Mesendoderm (in vitro differentiated cells): ENCODE results near the gene MECP2.

Experiments used
- DNase-seq: peaks from one replicate; pipeline ENCODE4 v3.0.0; 2013
- H2AK5ac ChIP-seq: 2 replicates; pipeline ENCODE4 v1.6.1; 2013; ENCODE audit warnings: low read length, inconsistent platforms
- H2BK120ac ChIP-seq: 2 replicates; pipeline ENCODE4 v1.6.1; 2013; ENCODE audit warnings: low read depth, mild to moderate bottlenecking, low read length, moderate library complexity, mixed read lengths
- H2BK15ac ChIP-seq: replicated peaks from 2 replicates; pipeline ENCODE4 v1.6.1; 2013; ENCODE audit warnings: low read depth, mild to moderate bottlenecking, moderate library complexity
- H2BK5ac ChIP-seq: 2 replicates; pipeline ENCODE4 v1.6.1; 2013; ENCODE audit warnings: low read length, inconsistent platforms
- H3K18ac ChIP-seq: 2 replicates; pipeline ENCODE4 v1.6.1; 2013; ENCODE audit warnings: mild to moderate bottlenecking, low read length, mixed read lengths
- H3K23ac ChIP-seq: one replicate; pipeline ENCODE4 v1.6.1; 2013; ENCODE audit warnings: low read length
- H3K27ac ChIP-seq: 2 replicates; pipeline ENCODE4 v1.5.1; 2013; ENCODE audit warnings: low read depth, mild to moderate bottlenecking, inconsistent platforms, low read length, moderate library complexity
- H3K27me3 ChIP-seq: 2 replicates; pipeline ENCODE4 v1.6.1; 2013; ENCODE audit warnings: low read length, control low read depth, mild to moderate bottlenecking, inconsistent platforms; ENCODE audit not compliant: insufficient read depth, poor library complexity
- H3K36me3 ChIP-seq: 2 replicates; pipeline ENCODE4 v1.6.1; 2013; ENCODE audit warnings: low read length, inconsistent platforms; ENCODE audit not compliant: control insufficient read depth, insufficient read depth
- H3K4ac ChIP-seq: one replicate; pipeline ENCODE4 v1.6.1; 2013; ENCODE audit warnings: low read depth, mild to moderate bottlenecking, low read length, moderate library complexity
- H3K4me1 ChIP-seq: 2 replicates; pipeline ENCODE4 v1.6.1; 2013; ENCODE audit warnings: low read depth, low read length, inconsistent platforms; ENCODE audit not compliant: control insufficient read depth
- H3K4me2 ChIP-seq: 2 replicates; pipeline ENCODE4 v1.6.1; 2013; ENCODE audit warnings: low read length
- H3K4me3 ChIP-seq: 2 replicates; pipeline ENCODE4 v1.5.1; 2013; ENCODE audit warnings: mild to moderate bottlenecking, low read length
- H3K56ac ChIP-seq: one replicate; pipeline ENCODE4 v1.6.1; 2013; ENCODE audit warnings: low read length
- H3K79me1 ChIP-seq: 2 replicates; pipeline ENCODE4 v1.6.1; 2013; ENCODE audit warnings: low read length, inconsistent platforms
- H3K79me2 ChIP-seq: 2 replicates; pipeline ENCODE4 v1.6.1; 2013; ENCODE audit warnings: mild to moderate bottlenecking, low read length; ENCODE audit not compliant: control insufficient read depth, insufficient read depth
- H3K9ac ChIP-seq: 2 replicates; pipeline ENCODE4 v1.6.1; 2013; ENCODE audit warnings: low read length, inconsistent platforms
- H4K5ac ChIP-seq: one replicate; pipeline ENCODE4 v1.6.1; 2013; ENCODE audit warnings: low read length
- H4K8ac ChIP-seq: one replicate; pipeline ENCODE4 v1.6.1; 2013; ENCODE audit warnings: low read depth, mild to moderate bottlenecking, control low read depth, low read length, moderate library complexity
- WGBS: extraction: QIAGEN DNeasy Blood & Tissue Kit; methylation state at CpG from one replicate; pipeline ENCODE4 v1.1.7; 2013; ENCODE audit warnings: low lambda C conversion rate, missing lambda C conversion rate; ENCODE audit not compliant: insufficient coverage; ENCODE audit errors: extremely low coverage; 5-methylcytosine and 5-hydroxymethylcytosine counted together

The MECP2 gene

DNA sequence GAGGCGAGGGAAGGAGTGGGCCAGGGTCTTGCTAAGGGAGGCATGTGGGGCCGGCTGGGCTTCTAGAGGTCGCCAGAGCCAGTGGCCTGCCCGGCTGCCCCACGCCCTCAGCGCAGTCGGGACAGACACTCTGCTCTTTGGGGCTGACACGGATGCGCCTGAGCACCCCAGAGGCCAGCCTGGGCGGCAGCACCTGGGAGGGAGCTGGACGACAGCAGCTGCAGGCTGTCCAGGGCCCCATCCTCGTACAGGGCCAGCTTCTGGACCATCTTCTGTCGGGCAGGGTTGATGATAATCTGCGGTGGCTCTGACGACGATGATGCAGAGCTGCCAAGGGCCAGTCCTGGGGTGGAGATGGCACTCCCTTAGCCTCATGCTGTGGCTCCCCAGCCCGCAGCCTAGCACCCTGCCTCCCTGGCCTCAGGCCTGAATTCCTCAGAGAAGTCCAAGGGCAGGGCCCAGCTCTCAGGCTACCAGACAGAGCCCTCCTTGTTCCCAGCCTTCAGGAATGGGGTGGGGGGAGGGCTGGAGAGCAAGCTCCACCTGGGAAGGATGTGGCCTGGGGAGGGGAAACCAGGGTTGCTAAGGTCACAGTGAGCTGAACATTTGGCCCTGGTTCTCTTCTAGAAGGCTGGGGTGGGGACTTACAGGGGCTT lies 85.1 kb downstream of the MECP2 start:
- Histone ChIP-seq H3K4me3 (no peak overlapping the region), H3K56ac (no peak overlapping the region), H3K4ac (no peak overlapping the region), H2BK15ac (no peak overlapping the region), H3K79me1 (no peaks in the 10 kb centered on the region), H3K27ac (peak overlapping the region; percentile 19), H3K4me2 (no peak overlapping the region), H4K5ac (no peak overlapping the region), H3K79me2 (no peaks in the 10 kb centered on the region), H2BK5ac (no peak overlapping the region), H2AK5ac (no peak overlapping the region), H3K36me3 (no peaks in the 10 kb centered on the region), H4K8ac (no peak overlapping the region), H3K23ac (no peak overlapping the region), H2BK120ac (no peak overlapping the region), H3K18ac (no peak overlapping the region), H3K4me1 (no peaks in the 10 kb centered on the region), H3K27me3 (no peaks in the 10 kb centered on the region), H3K9ac (no peak overlapping the region)
- DNase-seq = peak; percentile 60
- WGBS = no CpG with 5 or more reads among the region's 17 CpGs

DNA sequence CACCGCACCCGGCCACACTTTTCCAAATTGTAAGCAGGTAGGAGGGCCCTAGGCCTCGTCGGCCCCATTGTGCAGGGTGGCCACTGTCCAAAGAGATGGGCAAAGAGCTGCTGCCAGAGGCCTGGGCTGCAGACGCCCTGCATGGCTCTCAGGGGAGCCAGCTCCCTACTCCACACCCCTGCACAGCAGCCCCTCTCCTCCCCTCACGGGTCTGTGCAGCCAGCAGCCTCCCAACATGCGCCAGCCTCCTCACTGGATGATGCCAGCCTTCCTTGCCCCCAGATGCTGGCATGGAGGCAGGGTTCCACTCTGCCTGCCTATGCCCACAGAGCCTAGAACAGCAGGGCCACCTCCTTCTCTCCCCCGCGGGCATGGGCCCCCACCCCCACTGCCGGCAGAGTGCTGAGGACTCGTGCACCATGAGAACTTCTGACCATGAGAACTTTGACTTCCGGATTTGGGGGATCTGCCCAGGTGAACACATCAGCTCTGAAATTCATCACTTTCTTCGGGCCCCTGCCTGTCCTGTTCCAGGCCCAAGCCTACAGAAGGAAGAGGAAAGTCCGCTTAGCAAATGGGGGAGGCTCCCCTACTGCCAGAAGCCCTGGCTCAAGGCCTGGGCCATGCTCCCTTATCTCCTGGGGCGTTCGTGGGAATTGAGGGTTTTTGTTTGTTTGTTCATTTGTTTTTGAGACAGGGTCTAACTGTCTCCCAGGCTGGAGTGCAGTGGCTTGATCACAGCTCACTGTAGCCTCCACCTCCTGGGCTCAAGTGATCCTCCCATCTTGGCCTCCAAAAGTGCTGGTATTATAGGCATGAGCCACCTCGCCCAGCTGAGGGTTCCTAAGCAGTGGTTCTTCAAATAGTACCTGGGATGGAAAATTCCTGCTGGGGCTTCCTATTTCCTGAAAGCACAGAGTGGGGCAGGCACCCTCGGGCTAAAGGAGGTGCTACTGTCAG lies 85.9 kb downstream of the MECP2 start:
- Histone ChIP-seq H3K4me1 (no peaks in the 10 kb centered on the region), H3K4me3 (no peak overlapping the region), H3K56ac (no peak overlapping the region), H3K36me3 (no peaks in the 10 kb centered on the region), H3K4ac (no peak overlapping the region), H2BK120ac (no peak overlapping the region), H3K4me2 (no peak overlapping the region), H3K79me2 (no peaks in the 10 kb centered on the region), H4K5ac (no peak overlapping the region), H3K23ac (no peak overlapping the region), H2BK5ac (no peak overlapping the region), H3K18ac (no peak overlapping the region), H3K27ac (no peak overlapping the region), H3K9ac (no peak overlapping the region), H2BK15ac (no peak overlapping the region), H2AK5ac (no peak overlapping the region), H3K27me3 (no peaks in the 10 kb centered on the region), H3K79me1 (no peaks in the 10 kb centered on the region), H4K8ac (no peak overlapping the region)
- DNase-seq = no peak
- no CpG with 5 or more reads among the region's 18 CpGs for WGBS

DNA sequence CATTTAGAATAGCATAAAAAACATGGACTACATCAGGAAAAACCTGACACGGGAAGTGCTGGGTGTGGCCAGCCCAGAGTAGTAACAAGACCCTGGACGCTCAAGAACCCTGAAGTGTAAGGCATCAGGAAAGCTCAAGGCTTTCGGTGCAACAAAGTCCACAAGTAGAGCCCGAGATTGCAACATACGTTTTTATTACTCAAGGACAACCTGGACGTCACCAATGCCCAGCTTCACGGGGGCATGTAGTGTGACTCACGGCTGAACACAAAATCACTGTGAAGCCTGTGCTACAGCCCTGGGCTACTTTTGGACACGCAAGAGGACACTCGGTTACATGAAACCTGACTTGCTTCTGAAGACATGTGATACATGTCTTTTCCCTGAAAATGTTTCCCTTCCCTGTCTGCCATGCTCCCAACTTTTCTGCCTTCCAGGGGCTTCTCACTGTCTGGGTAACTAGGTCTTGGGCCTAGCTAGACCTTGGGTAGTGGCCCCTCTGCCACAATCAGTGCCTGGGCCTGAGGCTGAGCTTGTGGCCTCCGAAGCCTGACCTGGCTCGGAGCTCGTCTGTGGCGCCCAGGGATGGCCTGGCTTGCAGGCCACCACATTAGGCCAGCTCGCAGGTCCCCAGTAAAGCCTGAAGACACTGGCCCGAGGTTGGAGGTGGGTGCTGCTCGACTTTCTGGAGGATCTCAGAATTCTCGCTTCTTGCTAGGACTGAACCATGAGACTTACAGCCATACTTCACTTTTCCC lies 87.0 kb downstream of the MECP2 start:
- H3K4me1 ChIP-seq = no peaks in the 10 kb centered on the region
- no peaks in the 10 kb centered on the region for H3K36me3 ChIP-seq
- no peak overlapping the region for H3K4me3 ChIP-seq
- no peak overlapping the region for H3K23ac ChIP-seq
- H2BK120ac ChIP-seq = no peak overlapping the region
- H3K4ac ChIP-seq = no peak overlapping the region
- H2AK5ac ChIP-seq = no peak overlapping the region
- H3K56ac ChIP-seq = no peak overlapping the region
- H3K9ac ChIP-seq = no peak overlapping the region
- no peak overlapping the region for H4K8ac ChIP-seq
- DNase-seq = no peak
- WGBS = no CpG with 5 or more reads among the region's 18 CpGs
- H3K79me1 ChIP-seq = no peaks in the 10 kb centered on the region
- no peaks in the 10 kb centered on the region for H3K27me3 ChIP-seq
- H3K27ac ChIP-seq = no peak overlapping the region
- no peak overlapping the region for H4K5ac ChIP-seq
- H3K4me2 ChIP-seq = no peak overlapping the region
- H3K79me2 ChIP-seq = no peaks in the 10 kb centered on the region
- no peak overlapping the region for H2BK5ac ChIP-seq
- no peak overlapping the region for H3K18ac ChIP-seq
- H2BK15ac ChIP-seq = no peak overlapping the region

GRCh38 chrX:154008521-154008920 lies 89.0 kb downstream of the MECP2 start:
- H4K8ac ChIP-seq = no peak overlapping the region
- H3K79me1 ChIP-seq = no peaks in the 10 kb centered on the region
- H3K4me3 ChIP-seq = no peak overlapping the region
- no peak overlapping the region for H4K5ac ChIP-seq
- H3K23ac ChIP-seq = no peak overlapping the region
- H2AK5ac ChIP-seq = no peak overlapping the region
- no peak overlapping the region for H3K27ac ChIP-seq
- H3K4me1 ChIP-seq = no peaks in the 10 kb centered on the region
- no peak overlapping the region for H3K9ac ChIP-seq
- no peak overlapping the region for H3K4me2 ChIP-seq
- no peak overlapping the region for H3K4ac ChIP-seq
- DNase-seq = no peak
- H3K36me3 ChIP-seq = no peaks in the 10 kb centered on the region
- H3K18ac ChIP-seq = no peak overlapping the region
- H2BK15ac ChIP-seq = no peak overlapping the region
- no peak overlapping the region for H2BK120ac ChIP-seq
- no CpG with 5 or more reads among the region's 4 CpGs for WGBS
- no peak overlapping the region for H3K56ac ChIP-seq
- H2BK5ac ChIP-seq = no peak overlapping the region
- no peaks in the 10 kb centered on the region for H3K79me2 ChIP-seq
- H3K27me3 ChIP-seq = no peaks in the 10 kb centered on the region

- Histone ChIP-seq H3K36me3 (no peaks in the 10 kb centered on the region), H3K4me2 (no peak overlapping the region), H3K4me3 (no peak overlapping the region), H3K79me2 (no peaks in the 10 kb centered on the region), H4K5ac (no peak overlapping the region), H3K9ac (no peak overlapping the region), H4K8ac (no peak overlapping the region), H2BK15ac (no peak overlapping the region), H2BK120ac (no peak overlapping the region), H3K4me1 (no peaks in the 10 kb centered on the region), H3K79me1 (no peaks in the 10 kb centered on the region), H3K27ac (no peak overlapping the region), H3K23ac (no peak overlapping the region), H2BK5ac (no peak overlapping the region), H3K56ac (no peak overlapping the region), H3K4ac (no peak overlapping the region), H2AK5ac (no peak overlapping the region), H3K18ac (no peak overlapping the region), H3K27me3 (no peaks in the 10 kb centered on the region)
- no CpG with 5 or more reads among the region's 20 CpGs for WGBS
- DNase-seq = no peak
Measured at GRCh38 chrX:154006947-154007346, 90.6 kb downstream of the MECP2 start.
